Dermis microvascular lymphatic vessel endothelial cell (primary cell): ENCODE data around the gene ETS2. TPM values are rescaled to one million over a fixed set of nuclear protein-coding genes. Genes with fewer than 3 reads are reported as not detected.

ENCODE experiments used
- DNase-seq, 2 donors: peaks; one replicate each; pipeline versions ENCODE4 v3.0.0 to v3.0.0-alpha.2; 2010; ENCODE audit warnings: low read depth in 2 of 2
- total RNA-seq: library from RNA; depleted of rRNA; stranded (reverse); fragments of >200 nt; gene quantifications from 2 replicates; pipeline ENCODE4 v1.2.1, GENCODE V29; 2014

Gene ETS2
- total RNA-seq = 20.7 and 20.9 TPM in 2 replicates

DNA sequence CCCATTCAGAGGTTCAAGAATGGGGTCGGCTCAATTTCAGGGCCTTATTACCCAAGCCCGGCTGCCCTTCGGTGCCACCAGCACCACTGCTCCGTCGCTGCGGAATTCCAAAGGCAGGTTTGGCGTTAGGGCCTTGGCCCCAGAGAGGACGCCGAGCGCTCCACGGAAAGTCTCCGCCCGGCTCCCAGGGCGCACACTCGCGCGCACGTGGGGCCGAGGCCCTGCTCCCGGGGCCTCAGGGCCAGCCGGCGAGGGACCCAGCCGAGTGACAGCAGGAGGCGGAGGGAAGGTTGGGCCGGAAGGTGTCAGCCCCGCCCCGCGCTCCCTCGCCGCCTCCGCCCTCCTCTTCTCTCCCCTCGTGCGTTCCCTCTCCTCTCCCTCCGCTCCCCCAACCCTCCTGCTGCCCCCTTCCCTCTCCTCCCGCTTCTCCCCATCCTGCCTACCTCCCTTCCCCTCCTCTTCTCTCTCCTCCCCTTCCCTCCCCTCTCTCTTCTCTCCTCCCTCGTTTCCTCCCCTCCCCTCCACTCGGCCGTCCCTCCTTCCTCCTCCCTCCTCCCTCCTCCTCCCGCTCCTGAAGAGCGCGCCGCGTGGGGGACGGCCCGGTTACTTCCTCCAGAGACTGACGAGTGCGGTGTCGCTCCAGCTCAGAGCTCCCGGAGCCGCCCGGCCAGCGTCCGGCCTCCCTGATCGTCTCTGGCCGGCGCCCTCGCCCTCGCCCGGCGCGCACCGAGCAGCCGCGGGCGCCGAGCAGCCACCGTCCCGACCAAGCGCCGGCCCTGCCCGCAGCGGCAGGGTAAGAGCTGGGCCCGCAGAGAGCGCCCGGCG lies at the start of gene ETS2:
TSS of gene ETS2 (plus strand) at position 602 of the 825 bp plus-strand sequence. CDS start 4,106 bp downstream, outside the sequence.
- DNase-seq = peak; percentile 30 to 86

DNA sequence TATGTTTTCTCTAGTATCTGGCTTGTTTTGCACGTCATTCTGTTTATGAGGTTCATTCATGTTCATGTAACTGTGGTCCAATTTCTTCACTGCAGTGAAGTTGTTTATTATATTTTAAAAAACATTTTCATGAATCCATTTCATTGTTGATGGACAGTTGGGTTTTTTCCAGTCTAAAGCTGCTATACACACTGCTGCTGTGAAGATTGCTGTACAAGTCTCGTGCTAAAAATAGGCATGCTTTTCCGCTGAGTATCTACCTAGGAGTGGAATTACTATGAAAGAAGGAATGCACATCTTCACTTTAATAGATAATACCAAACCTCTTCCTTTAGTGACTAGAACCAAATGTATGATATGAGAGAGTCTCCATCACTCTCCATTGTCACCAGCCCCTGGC lies 49.0 kb upstream of the ETS2 start:
- no peak for DNase-seq

DNA sequence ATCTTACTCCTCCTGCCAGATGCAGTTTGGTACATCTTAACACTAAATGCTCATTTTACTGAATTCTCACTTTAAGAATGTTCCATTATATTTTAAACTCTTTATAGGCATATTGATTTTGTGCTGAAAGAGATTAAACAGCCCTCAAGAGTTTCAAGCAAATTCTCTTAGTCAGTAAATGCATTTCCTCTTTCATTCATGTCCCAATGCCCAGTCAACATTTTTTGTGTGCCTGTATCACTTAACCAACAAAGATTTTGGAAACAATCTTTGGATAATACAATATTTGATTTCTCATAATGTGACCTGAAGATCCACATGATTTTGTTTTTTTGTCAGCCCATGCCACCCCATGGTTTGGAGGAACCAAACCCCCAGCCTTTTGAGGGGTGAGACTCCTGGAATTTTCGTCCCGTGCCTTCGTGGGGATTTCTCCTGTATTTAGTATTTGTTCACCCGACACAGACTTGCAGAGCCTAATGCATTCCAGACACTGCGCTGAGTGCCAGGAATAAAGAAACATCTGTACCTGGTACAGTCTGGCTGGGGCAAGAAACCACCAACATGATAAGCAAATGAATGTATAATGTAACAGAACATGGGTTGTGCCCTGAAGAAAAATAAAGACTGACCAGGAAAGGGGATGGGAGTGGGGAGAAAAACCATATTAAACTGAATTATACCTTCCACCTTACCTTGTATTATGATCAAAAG lies 47.1 kb upstream of the ETS2 start:
- DNase-seq = no peak

DNA sequence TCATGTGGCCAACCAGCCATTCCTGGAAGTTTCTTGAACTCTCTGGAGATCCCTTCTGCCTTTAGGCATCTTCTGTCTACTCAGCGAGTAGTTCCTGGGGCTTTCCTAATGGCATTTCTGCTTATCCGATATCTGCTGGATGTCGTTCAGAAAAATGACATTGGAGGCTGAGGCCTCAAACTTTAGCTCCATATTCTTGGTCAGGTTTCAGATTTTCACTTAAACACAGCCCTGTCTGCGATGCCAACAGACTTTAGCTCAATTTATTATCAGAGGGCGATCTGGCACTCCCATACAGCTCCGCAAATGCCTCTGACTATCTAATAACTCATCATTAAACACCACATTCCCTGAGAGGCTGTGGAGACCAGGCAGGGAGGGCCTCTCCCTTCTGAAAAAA lies 46.3 kb upstream of the ETS2 start:
- DNase-seq = no peak

DNA sequence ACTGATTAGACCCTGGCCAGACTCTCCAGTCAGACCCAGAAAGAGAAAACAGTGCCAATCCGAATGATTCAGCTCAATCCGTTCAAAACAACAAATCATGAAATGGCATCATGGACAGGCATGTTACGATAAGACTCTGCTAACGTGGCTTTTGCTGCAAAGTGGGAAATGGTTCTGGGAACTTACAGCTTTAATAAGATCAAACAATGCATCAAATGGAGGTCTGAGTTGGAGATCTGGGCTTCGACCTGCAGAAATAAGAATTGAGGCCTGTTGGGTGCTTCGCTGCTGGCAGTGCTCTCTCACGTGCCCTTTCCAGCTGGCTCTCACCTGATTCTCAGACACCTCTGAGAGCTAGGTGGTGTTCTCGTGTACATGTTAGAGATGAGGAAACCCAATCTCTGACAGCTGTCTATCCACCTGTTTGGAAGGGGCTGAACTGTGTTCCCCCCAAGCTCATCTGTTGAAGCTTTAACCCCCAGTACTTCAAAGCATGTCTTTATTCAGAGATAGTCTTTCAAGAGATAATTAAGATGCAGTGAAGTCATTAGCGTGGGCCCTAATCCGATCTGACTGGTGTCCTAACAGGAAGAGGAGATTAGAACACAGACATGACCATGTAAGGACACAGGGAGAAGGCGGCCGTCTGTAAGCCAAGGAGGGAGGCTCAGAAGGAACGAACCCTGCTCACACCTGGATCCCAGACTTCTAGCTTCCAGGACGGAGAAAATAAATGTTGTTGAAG lies 45.5 kb upstream of the ETS2 start:
- DNase-seq = no peak

DNA sequence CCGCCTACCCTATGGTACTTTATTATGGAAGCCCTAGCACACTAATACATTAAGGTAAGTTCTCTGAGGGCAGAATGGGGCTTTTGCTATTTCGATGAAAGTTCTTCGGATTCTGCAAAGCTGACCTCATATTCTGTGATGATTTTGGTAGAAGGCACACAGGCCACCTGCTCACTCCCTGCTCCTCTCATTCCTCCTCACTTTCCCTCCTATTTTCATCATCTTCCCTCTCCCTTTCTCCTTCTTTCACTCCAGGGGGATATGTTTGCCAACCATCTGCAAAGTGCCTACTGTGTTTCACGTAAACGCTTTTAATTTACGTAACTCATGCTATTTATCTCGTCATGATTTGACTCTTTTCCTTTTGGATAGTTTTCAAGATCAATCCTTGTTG lies 45.0 kb upstream of the ETS2 start:
- no peak for DNase-seq

DNA sequence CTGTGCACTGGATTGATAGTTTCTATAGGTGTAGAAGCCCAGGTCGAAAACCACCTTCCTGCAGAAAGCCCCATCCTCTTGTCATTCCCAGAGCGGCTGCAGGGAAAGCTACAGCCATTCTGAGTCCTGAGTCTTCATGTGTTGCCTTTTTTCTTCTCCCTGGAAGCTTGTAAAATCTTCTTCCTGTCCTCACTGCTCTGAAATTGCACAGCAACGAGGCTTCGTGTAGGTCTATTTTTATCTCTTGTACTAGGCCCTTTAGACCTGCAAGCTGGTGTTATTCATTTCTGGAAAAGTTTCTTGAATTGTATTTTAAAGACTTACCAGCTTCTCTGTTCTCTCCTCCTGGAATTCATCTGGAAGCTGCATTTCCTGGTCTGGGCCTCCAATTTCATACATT lies 44.2 kb upstream of the ETS2 start:
- no peak for DNase-seq

DNA sequence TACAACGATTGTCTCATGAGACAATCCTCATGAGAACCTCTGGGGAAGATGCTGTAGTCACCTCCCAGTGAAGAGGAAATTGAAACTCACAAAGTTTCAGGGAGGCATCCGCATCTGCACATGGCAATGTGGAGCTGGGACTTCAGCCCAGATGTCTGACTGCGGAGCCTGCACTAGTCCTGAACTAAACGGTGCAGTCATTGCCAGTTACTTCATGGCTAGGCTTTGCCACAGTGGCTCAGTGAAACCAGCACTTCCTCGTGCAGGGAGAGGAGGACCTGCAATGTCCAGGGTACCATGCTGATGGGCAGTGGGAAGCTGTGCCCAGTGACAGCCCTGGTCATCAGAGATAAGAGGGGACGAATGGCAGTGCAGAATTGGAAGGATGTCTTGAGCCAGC lies 40.7 kb upstream of the ETS2 start:
- no peak for DNase-seq

DNA sequence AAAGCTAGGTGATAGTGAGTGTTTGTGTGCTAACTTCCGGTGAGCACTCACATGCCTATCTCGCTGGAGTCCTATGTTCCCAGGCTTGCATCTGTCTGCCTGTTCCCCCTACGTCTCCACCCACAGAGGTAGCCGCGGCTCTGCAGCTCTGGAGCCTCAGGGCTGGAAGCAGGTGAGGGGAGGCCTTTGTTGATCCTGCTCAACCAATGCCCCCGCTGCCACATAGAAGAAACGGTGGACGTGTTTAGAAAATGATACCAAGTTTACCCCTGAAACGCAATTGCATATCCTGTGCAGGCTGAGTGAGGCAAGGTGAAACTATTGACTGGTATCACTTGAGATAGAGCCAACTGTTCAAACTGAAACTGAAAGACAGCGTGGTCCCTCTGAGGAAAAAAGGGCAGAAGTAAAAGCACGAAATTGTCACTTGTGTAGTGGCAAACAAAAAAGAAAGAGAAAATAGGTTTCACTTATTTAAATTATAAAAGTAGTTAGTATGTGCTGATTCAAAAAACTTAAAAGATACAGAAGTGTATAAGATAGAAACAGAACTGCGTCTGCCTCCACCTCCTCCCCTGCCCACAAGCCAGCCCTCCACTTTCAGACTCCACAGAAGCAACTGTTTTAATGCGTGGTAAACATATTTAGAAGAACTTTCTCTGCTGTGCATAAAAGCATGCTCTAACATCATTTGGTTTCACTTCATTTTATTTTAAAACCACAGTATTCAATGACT lies 38.6 kb upstream of the ETS2 start:
- DNase-seq = peak in 1 of 2 donors; percentile 7

DNA sequence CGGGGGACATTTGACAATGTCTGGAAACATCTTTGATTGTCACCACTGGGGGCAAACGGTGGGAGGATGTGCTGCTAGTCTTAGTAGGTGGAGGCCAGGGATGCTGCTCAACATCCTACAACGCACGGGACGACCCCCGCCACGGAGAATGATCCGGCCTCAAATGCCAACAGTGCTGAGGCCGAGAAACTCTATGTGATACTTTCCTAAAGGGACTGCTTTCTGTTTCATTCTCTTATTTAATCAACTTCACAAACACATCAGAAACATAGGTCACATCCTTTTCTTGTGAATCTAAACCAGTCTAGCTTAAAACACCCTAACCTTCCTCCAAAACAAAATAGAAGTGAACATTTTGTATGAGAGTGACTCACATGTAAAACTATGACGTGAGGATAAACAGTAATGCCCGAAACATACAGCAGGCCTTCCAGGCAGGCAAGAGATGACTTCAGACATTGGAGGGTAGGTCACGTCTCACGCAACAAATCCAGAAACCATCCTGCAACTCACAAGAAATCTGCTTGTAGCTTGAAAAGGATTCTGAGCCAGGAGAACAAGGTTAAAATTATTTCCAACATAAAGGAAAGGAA lies 37.2 kb upstream of the ETS2 start:
- DNase-seq = no peak

DNA sequence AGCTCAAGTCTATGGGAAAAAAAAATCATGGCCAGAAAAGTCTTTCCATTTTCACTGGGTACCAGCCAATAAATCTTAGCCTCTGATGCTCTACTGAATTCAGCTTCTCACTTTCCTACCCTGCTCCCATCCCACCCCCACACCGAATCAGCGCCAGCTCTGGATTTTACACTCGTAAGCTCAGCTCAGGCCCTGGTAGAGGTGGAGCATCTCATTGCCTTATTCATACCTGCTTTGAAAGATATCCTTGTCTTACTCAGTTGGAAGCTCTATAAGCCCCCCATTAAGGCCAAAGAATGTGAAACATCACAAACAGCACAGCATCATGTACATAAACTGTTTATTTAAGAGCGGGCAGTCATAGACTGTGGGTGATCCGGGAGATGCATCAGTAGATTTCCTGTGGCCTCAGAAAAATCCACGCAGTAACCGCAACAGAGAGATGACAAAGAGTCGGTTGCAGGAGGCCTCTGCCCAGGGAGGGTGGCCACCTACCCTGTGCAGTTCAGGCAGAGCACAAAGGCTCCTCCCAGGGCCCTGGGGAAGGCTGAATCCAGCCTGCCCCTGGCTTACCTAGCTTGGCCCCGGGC lies 36.4 kb upstream of the ETS2 start:
- DNase-seq = no peak

DNA sequence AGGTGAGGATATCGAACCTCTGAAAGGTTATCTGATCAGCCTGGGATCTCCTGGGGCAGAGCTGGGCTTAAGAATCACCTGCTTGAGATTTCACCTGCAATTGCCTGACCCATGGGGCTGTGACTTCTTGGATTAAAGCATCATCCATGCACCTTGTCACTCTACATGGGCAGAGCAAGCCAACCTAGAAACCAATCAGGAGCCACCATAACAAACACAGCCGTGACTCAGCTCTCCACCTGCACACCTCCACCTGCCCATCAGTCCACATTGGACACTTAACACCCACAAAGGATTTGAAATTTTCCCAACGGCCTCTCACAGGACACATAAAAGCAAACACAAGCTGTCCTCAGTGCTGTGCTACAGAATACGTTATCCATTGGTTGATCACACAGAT lies 35.1 kb upstream of the ETS2 start:
- DNase-seq = no peak

DNA sequence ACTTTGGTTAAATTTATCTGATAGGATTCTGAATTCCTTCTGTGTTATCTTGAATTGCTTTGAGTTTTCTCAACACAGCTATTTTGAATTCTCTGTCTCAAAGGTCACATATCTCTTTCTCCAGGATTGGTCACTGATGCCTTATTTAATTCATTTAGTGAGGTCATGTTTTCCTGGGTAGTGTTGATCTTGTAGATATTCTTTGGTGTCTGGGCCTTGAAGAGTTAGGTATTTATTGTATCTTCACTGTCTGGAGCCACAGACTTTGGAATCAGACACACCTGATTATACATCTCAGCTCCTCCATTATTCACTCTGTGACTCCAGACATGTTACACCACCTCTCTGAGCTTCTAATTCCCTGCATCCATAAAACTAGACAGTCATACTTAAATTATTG lies 34.2 kb upstream of the ETS2 start:
- DNase-seq = no peak

DNA sequence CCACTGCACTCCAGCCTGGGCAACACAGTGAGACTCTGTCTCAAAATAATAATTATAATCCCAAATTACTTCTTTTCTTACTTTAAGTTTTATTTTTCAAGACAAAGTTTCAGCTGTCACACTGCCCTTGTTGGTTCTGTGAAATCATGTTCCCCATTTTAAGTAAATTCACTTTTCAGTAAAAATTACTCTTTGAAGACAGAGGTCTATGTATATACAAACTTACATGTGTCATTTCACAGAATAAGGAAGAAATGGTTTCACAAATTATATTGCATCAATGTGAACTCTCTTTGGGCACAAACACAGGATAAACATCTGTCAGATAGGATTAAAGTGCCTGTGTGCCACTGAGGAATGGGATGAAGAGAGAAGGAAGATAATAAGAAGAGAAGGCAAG lies 33.1 kb upstream of the ETS2 start:
- DNase-seq = no peak

DNA sequence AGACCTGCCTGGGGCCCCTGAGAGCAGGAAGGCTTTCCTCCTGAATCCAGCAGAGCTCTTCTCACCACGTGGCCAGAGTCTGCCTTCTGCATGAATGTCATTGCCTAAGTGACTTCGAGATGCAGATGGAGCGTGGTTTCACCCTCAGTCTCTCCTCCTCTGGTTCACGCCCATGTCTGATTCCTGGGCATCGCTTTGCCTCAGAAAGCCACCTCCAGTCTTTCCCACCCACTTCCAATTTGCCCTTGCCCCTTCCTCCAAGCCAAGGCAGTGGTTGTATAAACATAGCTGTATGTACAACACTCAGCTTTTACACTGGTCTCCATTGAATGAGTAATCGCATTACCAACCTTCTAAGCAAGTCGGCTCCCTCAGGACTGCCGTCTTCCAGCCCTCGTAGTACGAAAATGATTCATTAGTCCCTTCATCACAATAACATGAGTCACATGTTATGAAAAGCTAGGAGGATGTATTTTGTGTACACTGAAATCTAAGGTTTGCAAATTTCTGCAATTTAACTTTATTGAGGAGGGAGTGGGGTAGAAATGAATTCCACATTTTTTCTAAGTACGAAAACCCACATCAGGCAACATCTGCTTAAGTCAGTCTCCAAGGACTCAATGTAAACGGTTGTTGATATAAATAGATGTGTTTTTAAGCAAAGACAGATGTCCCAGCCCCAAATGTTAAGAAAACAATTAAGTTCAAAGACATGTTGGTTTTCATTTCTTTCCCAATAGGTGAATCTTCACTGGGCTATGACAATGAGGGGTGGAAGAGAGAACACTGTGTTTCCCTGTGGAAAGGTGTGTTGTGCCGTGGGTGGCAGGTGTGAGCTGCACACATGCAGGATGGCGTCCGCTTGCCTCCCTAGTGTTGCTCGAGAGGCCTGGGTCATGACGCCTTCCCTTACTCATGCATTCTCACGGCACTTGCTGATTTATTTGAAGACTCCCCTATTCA lies 32.3 kb upstream of the ETS2 start:
- DNase-seq = peak in 1 of 2 donors; percentile 83

DNA sequence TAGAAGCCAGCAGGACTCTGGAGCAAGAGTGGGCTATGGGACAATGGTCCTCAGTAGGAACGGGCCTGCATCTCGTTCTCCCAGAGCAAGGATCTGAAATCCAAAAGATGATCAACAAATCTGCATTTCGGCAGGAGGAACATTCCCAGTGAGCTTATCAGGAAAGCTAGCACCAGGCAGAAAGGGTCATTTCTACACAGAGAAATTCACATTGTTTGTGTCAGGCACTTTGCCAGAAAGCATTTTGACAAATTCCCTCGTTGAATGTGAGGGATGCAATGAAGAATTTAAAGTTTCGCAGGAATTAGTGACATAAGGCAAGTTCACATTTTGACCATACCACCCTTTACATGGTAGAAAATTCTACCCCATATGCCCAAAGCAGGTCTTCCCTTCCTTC lies 31.6 kb upstream of the ETS2 start:
- DNase-seq = no peak

DNA sequence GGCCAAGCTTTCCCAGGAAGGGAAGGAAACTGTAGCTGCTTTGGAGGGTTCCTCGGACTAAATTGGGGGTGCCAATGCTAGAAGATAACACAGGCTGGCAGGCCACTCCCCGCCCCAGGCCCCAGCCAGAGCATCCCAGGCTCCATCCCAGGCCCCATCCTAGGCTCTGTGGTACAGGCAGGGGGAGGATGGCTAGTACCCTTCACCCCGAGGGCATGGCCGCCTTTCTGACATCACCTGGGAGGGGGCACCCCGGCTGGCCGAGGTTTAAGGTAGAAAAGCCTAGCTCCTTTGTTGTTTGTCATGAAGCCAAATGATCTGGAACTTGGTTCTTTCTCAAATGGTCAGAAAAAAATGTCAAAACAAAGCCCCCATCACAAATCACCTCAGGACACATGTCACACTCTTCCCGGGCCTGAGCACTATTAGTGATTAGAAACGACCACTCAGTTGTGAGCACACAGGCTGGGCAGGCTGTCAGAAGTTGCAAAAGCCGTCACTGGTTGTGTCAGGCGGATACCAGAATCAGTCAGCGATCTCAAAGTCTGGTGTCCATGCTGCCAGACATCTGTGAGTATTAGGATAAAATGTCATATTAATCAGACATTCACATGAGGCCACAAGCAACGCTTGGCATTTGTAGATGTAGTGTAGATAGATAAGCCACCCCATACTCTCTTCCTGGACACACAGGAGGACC lies 31.0 kb upstream of the ETS2 start:
- DNase-seq = no peak

DNA sequence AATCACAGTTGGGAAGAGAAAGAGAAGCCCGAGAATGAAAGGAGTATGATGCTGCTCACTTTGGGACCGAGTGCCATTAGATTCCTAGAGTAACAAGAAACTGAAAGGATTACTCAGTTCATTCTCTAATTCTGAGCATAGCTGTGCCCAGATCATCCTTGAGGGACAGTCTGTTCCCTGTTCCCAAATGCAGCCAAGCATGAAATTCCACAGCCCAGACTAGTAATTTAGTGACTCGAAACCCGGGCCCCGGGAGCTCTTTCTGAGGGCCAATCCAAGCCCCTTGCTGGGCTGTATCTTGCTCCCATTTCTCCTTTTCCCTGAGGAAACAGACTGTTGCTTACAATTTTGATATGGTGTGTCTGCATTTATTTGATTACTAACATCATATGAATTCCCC lies 30.0 kb upstream of the ETS2 start:
- DNase-seq = no peak

DNA sequence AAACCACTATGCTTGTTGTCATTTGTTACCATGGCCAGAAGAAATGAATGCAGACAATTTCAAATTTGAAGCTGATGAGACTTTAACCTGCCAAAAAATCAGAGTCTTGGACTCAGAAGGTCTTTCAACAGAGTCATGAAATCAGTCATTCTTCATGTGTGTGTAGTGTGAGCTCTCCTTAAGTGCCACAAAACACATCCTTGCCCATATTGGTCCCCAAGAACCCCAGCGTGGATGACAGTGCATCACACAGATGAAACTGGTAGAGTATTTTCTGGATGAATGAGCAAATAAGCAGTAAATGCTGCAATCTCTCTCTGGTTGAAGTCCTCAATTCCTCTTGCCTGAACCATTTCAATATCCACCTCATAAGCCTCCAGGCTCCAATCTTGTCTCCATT lies 28.7 kb upstream of the ETS2 start:
- DNase-seq = no peak
